Measurements from ENCODE around the gene ABCC3. TPM values are rescaled to one million over a fixed set of nuclear protein-coding genes. Genes with fewer than 3 reads are reported as not detected.

Gene ABCC3
- total and polyA plus RNA-seq, 9 of the 15 experiments (the other 6 are each of a cell fraction or from before 2014, with no cell fraction given): 0.03 to 1.6 (median 0.42) TPM; not detected in 5

DNA sequence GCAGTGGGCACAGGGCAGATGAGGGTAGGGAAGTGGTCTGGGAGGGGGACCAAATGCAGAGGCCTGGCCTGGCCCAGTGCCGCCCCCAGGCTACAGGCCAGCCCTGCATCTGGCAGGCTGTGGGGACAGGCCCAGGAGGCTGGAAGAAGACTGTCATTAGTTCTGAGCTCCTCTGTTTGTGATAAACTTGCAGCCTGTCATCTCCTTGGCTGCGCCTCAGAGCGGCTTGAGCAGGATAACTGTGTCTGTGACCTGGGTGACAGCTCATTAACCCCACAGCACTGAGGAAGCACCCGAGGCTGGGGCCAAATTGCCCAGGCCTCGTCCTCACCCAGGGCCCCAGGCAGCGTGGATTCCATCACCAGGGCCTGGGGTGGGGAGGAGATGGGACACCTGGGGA, 23.9 kb downstream of the ABCC3 start (continued):
- TF ChIP-seq, protein P1, sequence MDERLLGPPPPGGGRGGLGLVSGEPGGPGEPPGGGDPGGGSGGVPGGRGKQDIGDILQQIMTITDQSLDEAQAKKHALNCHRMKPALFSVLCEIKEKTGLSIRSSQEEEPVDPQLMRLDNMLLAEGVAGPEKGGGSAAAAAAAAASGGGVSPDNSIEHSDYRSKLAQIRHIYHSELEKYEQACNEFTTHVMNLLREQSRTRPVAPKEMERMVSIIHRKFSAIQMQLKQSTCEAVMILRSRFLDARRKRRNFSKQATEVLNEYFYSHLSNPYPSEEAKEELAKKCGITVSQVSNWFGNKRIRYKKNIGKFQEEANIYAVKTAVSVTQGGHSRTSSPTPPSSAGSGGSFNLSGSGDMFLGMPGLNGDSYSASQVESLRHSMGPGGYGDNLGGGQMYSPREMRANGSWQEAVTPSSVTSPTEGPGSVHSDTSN (CRISPR knock-in tag; IDR thresholded peaks at IDR 0.05; ENCODE audit: low read depth): no peak
- TF ChIP-seq, protein P1 (tag; conservative IDR thresholded peaks at IDR 0.05; ENCODE audit: low read depth): peak; percentile 31; the same call in 1 of the 2 replicates
- no peak for TF ChIP-seq COPS2 (conservative IDR thresholded peaks at IDR 0.05)
- TF ChIP-seq MEIS2 (IDR thresholded peaks at IDR 0.05; ENCODE audit: partially characterized antibody): peak; percentile 20
- TF ChIP-seq, protein P2, sequence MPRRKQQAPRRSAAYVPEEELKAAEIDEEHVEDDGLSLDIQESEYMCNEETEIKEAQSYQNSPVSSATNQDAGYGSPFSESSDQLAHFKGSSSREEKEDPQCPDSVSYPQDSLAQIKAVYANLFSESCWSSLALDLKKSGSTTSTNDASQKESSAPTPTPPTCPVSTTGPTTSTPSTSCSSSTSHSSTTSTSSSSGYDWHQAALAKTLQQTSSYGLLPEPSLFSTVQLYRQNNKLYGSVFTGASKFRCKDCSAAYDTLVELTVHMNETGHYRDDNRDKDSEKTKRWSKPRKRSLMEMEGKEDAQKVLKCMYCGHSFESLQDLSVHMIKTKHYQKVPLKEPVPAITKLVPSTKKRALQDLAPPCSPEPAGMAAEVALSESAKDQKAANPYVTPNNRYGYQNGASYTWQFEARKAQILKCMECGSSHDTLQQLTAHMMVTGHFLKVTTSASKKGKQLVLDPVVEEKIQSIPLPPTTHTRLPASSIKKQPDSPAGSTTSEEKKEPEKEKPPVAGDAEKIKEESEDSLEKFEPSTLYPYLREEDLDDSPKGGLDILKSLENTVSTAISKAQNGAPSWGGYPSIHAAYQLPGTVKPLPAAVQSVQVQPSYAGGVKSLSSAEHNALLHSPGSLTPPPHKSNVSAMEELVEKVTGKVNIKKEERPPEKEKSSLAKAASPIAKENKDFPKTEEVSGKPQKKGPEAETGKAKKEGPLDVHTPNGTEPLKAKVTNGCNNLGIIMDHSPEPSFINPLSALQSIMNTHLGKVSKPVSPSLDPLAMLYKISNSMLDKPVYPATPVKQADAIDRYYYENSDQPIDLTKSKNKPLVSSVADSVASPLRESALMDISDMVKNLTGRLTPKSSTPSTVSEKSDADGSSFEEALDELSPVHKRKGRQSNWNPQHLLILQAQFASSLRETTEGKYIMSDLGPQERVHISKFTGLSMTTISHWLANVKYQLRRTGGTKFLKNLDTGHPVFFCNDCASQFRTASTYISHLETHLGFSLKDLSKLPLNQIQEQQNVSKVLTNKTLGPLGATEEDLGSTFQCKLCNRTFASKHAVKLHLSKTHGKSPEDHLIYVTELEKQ (CRISPR knock-in tag; IDR thresholded peaks at IDR 0.05): no peak
- TF ChIP-seq NRF1 (conservative IDR thresholded peaks at IDR 0.05 in 1 of 2, IDR thresholded peaks at IDR 0.05 in 1 of 2): peak in 1 of 2 experiments; percentile 32; a peak in 3 of 4 replicates
- no peak for TF ChIP-seq HDAC8 (tag; IDR thresholded peaks at IDR 0.05)
